GM19043 (cell line): Measurements from ENCODE around the gene CLMP.
"Not testable (repeated sequence)": the region's sequence is repeated elsewhere in the genome, so short reads cannot be mapped to it uniquely, and the experiment has no call there.

Source experiments
- ATAC-seq: cut with Tn5 transposase; IDR thresholded peaks from one replicate; pipeline ENCODE4 v1.9.1; 2021; ENCODE audit warnings: low read depth; ENCODE audit not compliant: unreplicated experiment

CLMP gene

GRCh38 chr11:123170929-123171328 lies 24.1 kb downstream of the CLMP start:
- no peak for ATAC-seq

GRCh38 chr11:123169821-123170220 lies 25.2 kb downstream of the CLMP start:
- ATAC-seq = no peak

GRCh38 chr11:123168955-123169484 lies 26.0 kb downstream of the CLMP start:
- no peak for ATAC-seq

- ATAC-seq = no peak
Observed at GRCh38 chr11:123168241-123168640, 26.8 kb downstream of the CLMP start.

- ATAC-seq = no peak
Observed at GRCh38 chr11:123166071-123166559, 28.9 kb downstream of the CLMP start.

- ATAC-seq = no peak
Observed at GRCh38 chr11:123164732-123165450, 30.2 kb downstream of the CLMP start.

DNA sequence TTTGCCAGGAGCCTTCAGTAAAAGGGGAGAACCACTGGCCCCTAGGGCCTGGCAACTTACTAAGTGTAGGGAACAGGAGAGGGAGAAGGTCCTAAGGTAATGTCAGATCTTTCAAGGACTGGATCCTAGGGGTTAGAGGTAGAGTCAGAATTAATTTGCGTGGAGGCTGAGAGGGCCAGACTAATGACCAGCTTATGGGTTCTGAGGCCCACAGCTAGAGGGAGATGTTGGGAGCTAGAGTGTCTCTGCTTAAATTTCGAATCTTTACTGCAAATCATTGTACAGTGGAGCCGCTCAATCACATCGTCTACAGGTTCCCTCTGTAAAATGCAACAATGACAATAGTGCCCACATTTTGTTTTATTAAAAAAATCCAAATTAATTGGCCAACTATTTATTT lies 31.4 kb downstream of the CLMP start:
- ATAC-seq = no peak

GRCh38 chr11:123161376-123162030 lies 33.5 kb downstream of the CLMP start:
- no peak for ATAC-seq

GRCh38 chr11:123159183-123159857 lies 35.7 kb downstream of the CLMP start:
- no peak for ATAC-seq

DNA sequence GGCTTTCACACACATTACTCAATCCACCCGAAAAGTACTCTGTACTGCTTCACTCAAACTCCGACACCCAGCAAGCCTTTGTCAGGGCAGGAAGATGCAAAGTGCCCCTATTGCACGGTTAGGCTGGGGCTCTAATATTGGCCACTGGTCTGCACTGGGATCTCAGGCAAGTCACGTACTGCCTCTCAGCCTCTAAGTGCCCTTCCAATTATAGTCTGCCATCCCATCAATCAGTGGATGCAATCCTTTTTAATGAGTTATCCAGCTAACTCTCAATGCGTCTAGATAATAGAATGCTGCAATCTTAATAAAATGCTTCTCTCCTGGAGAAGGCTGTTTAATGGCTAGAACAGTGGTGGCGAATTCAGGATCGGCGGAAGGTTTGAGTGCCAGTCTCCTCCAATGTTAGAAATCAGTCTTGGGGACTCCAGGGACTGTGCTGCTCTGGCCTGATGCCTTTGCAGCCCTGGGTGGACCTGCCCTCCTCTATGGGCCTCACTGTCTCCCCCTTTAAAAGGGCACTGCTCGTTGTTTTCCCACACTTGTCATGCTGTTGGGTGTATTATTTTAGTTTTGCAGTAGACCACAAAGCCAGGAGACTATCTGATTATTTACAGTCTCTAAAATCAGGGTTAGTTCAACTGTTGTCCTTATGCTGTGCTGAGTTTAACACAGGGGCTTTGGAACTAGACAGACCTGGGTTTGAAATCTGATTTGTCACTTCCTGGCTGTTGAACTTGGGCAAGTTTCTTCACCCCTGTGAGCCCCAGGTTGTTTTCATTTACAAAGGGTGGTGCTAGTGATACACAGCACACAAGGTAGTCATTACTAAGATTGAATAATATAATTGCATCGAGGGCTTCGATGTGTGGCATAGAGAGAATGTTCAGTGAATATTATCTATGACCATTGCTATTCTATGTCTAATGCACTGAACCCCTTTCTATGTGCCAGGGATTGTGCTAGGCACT lies 36.7 kb downstream of the CLMP start:
- no peak for ATAC-seq

DNA sequence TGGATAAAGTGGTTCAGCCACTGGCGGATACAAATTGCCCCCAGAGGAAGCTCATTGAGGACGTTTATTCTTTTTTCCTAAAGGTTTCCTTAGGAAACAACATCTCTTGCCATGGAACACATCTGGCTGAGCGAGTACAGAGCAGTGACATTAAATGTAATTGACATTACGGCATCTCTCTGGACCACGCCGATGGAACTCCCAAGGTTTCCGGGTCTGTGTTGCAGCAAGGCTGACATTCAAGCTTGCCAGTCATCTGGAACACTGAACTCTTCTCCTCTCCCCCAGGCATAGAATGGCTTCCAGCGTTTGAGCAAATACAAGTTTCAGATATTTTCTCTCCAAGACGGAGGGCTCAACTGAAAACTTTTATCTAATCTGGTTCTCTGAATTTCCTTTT lies 42.1 kb downstream of the CLMP start:
- ATAC-seq = no peak

DNA sequence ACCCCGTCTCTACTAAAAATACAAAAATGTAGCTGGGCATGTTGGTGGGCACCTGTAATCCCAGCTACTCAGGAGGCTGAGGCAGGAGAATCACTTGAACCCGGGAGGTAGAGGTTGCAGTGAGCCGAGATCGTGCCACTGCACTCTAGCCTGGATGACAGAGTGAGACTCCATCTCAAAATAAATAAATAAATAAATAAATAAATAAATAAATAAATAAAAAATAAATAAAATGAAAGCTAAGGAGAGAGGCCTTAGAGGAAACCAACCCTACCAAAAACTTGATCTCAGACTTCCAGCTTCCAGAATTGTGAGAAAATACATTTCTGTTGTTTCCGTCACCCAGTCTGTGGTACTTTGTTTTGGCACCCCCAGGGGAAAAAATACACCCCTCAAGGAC lies 42.7 kb downstream of the CLMP start:
- not testable (repeated sequence) for ATAC-seq

- no peak for ATAC-seq
Observed at GRCh38 chr11:123151796-123152195, 43.3 kb downstream of the CLMP start.

DNA sequence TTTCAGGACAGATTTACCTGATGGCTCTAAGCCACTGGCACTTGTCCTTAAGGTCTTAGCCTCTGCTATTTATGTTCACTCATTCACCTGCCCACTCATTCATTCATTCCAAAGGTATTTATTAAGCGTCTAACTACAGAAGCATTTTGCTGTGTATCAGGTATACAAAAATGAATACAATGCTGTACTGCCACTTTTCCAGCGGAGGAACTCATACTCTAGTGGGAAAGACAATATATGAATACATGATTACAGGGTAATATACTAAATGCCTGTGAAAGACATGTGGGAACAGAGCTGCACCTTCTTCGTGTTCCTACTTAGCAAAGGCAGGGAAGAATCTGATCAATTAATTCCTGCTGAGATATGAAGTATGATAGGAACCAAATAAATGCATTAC lies 43.7 kb downstream of the CLMP start:
- no peak for ATAC-seq

DNA sequence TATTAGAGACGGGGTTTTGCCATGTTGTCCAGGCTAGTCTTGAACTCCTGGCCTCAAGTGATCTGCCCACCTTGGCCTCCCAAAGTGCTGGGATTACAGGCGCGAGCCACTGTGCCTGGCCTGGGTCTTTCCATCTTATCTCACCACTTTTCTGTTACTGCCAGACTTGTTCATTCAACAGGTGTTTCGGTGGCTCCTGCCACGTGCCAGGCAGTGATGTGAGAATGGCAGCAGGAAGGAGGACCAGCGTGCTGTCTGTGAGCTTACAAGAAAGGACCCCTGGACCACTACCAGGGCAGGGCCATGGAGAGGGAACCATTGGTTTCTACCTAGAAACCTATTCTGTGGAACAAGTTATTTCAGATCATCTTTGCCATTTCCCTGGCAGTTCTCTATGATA lies 44.2 kb downstream of the CLMP start:
- no peak for ATAC-seq

DNA sequence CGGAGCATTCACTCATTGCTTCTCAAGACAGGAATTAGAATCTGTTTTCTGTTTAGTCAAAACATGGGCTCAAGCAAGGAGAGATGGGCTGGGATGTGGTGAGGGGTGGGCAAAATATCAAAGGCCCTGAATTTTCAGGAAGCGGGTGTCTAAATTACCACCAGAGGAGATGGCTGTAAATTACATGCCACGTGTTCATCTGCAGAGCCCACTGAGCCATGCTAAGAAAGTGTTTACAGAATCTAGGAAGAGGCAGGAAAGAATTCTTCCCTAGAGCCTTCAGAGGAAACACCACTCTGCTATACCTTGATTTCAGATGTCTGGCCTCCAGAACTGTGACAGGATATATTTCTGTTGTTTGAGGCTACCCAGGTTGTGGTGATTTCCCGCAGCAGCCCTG lies 46.1 kb downstream of the CLMP start:
- ATAC-seq = no peak

DNA sequence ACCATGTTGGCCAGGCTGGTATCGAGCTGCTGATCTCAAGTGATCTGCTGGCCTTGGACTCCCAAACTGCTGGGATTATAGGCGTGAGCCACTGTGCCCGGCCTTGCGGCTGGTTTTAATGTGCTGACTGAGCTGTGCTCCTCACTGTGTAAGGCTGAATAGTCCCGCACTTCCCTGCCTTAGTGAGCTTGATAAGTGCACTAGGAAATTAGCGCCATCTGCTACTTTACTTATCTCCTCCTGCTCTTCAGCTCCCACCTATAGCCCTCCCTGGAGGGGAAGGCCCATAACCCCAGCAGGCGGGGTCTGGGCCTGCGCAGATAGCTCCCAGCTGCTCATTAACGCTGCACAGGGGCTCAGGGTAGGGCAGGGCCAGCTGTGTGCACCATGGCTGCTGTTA lies 49.4 kb downstream of the CLMP start:
- no peak for ATAC-seq

- no peak for ATAC-seq
Observed at GRCh38 chr11:123145220-123145619, 49.8 kb downstream of the CLMP start.

- ATAC-seq = no peak
Observed at GRCh38 chr11:123144707-123145106, 50.3 kb downstream of the CLMP start.

GRCh38 chr11:123143921-123144320 lies 51.1 kb downstream of the CLMP start:
- no peak for ATAC-seq
